Liver (tissue), 3 donors: ENCODE data around the gene GPC3.

ENCODE experiments used
- CTCF ChIP-seq: fragments of 150-350 bp; IDR thresholded peaks from 2 replicates; pipeline ENCODE4 v1.5.1; 2017; ENCODE audit warnings: improper control_type of control experiment, low read depth, low read length; ENCODE audit not compliant: missing input control
- FOXA1 ChIP-seq: IDR thresholded peaks from 2 replicates; pipeline ENCODE4 v1.6.1; 2016; ENCODE audit warnings: antibody characterized with exemption
- GABPA ChIP-seq, 2 donors: IDR thresholded peaks in 1 of 2; conservative IDR thresholded peaks in 1 of 2; 2 replicates each; pipeline ENCODE4 v1.6.1; 2016; ENCODE audit warnings: antibody characterized with exemption in 2 of 2, mild to moderate bottlenecking in 1 of 2, moderate library complexity in 1 of 2
- HNF4G ChIP-seq: IDR thresholded peaks from 2 replicates; pipeline ENCODE4 v1.6.1; 2016; ENCODE audit warnings: antibody characterized with exemption
- JUND ChIP-seq, 2 donors: IDR thresholded peaks; 2 replicates each; pipeline ENCODE4 v1.6.1; 2016; ENCODE audit warnings: antibody characterized with exemption in 2 of 2
- MAX ChIP-seq: IDR thresholded peaks from 2 replicates; pipeline ENCODE4 v1.6.1; 2016; ENCODE audit warnings: antibody characterized with exemption
- RAD21 ChIP-seq, 2 donors: IDR thresholded peaks; 2 replicates each; pipeline ENCODE4 v1.6.1; 2016; ENCODE audit warnings: antibody characterized with exemption in 2 of 2, mild to moderate bottlenecking in 2 of 2
- REST ChIP-seq: IDR thresholded peaks from 2 replicates; pipeline ENCODE4 v1.6.1; 2016; ENCODE audit warnings: antibody characterized with exemption, mild to moderate bottlenecking
- RXRA ChIP-seq, 2 donors: IDR thresholded peaks; 2 replicates each; pipeline ENCODE4 v1.6.1; 2017 to 2018; ENCODE audit warnings: antibody characterized with exemption in 2 of 2, mild to moderate bottlenecking in 1 of 2
- TAF1 ChIP-seq: conservative IDR thresholded peaks from 2 replicates; pipeline ENCODE4 v1.6.1; 2016; ENCODE audit warnings: antibody characterized with exemption, mild to moderate bottlenecking
- ZBTB33 ChIP-seq: IDR thresholded peaks from 2 replicates; pipeline ENCODE4 v1.6.1; 2016; ENCODE audit warnings: antibody characterized with exemption
- donor health status: healthy.
- donor health status: healthy.

GRCh38 chrX:133702230-133702629 is 283.2 kb downstream of the GPC3 start:
- no peak for TF ChIP-seq RAD21 (IDR thresholded peaks at IDR 0.05)
- TF ChIP-seq CTCF, result no peak
- TF ChIP-seq FOXA1, result no peak
- TF ChIP-seq JUND (IDR thresholded peaks at IDR 0.05), result no peak
- no peak for TF ChIP-seq MAX
- TF ChIP-seq GABPA (IDR thresholded peaks at IDR 0.05 in 1 of 2, conservative IDR thresholded peaks at IDR 0.05 in 1 of 2), result no peak
- TF ChIP-seq ZBTB33, result no peak
- no peak for TF ChIP-seq TAF1
- TF ChIP-seq REST, result no peak
- no peak for TF ChIP-seq RXRA (IDR thresholded peaks at IDR 0.05)
- no peak for TF ChIP-seq HNF4G
